GM21723 (cell line): ENCODE data around the gene TEKT5.
"Not testable (repeated sequence)": the region's sequence is repeated elsewhere in the genome, so short reads cannot be mapped to it uniquely, and the experiment has no call there.

Source experiments
- ATAC-seq: cut with Tn5 transposase; IDR thresholded peaks from one replicate; pipeline ENCODE4 v1.9.1; 2021; ENCODE audit warnings: mild to moderate bottlenecking, moderate library complexity; ENCODE audit not compliant: unreplicated experiment

The TEKT5 gene

GRCh38 chr16:10694830-10695229, at the start of gene TEKT5:
TSS of gene TEKT5 (minus strand) at chr16:10694930. CDS start at chr16:10694873, 57 bp downstream.
- no peak for ATAC-seq

DNA sequence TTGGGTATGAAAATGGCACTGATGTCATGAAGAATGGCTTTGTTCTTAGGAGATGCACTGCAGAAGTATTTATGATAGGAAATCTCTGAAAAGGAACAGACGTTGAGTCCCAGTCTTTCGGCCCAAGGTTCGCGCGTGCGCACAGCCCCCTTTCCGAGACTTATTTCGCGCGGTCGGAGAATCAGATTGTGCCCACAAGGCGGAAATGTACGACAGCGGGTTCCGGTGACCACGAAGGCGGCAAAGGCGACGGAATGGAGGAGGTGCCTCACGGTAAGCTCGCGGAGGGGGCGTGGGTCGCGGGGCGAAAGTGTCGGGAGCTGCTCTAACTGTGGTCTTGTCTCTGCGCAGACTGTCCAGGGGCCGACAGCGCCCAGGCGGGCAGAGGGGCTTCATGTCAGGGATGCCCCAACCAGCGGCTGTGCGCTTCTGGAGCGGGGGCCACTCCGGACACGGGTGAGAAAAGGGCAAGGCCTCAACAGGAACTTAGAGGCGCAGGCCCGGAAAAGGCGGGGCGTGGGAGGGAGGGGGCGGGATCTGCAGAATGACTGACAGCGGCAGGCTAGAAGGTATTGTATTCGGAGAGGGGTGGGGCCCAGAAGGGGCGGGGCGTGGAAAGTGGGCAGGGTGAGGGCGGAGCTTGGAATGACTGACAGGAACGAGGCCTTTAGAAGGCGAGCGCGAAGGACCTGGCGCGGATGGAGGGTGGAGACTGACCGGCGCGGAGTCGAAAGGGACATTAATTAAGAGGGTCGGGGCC, 49.1 kb upstream of the TEKT5 start, which contains the start of gene NUBP1:
NUBP1 (plus strand) TSS at position 233 of the 760 bp plus-strand sequence; CDS start at position 255, 22 bp downstream.
- peak; percentile 82 for ATAC-seq

DNA sequence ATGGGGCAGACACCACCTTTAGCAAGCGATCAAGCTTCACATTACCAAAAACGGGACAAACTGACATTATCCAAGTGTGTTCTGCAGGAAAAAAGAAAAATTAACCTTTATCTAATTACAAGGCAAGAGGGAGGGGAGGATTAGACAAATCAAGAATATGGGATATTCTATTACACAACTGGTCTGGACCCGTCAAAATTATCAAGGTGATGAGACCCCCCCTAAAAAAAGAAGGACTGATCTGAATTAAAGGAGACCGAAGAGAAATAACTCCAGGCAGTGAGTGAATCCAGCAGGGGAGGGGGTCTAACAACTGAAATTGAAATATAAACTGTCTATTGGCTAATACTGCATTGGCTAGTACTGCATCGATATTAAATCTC, 48.5 kb upstream of the TEKT5 start:
- no peak for ATAC-seq

DNA sequence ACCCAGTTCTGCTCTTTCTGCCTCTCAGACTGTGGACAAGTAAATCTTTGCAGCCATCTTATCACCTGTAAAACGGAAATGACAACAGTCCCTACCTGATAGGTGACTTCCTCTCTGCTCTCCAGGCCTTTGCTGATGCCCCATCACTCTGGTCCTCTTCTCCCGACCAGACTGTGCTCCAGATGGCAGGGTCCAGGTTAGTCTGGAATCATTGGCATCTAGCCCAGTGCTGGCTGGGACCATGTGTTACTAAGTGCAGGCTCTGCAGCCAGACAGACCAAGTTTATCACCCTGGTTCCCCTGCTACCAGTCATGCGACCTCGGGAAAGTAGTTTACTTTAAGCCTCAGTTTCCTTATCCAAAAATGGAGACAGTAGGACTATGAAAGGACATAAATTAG, 47.1 kb upstream of the TEKT5 start:
- ATAC-seq = no peak

DNA sequence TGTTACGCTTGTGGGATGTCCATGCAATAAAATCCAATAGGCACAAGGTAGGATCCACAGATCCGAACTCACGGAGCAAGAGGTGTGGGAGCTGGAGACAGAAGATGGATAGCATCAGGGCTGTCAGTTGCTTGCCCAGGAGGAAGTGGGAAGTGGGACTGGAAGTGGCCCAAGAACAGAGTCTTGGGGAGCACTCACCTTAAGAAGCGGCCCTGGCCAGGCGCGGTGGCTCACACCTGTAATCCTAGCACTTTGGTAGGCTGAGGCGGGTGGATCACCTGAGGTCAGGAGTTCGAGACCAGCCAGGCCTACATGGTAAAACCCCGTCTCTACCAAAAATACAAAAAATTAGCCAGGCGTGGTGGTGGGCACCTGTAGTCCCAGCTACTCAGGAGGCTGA, 46.5 kb upstream of the TEKT5 start:
- ATAC-seq = not testable (repeated sequence)

GRCh38 chr16:10740845-10741208, 46.1 kb upstream of the TEKT5 start:
- ATAC-seq = no peak

GRCh38 chr16:10740000-10740844, 45.5 kb upstream of the TEKT5 start:
- ATAC-seq = no peak

DNA sequence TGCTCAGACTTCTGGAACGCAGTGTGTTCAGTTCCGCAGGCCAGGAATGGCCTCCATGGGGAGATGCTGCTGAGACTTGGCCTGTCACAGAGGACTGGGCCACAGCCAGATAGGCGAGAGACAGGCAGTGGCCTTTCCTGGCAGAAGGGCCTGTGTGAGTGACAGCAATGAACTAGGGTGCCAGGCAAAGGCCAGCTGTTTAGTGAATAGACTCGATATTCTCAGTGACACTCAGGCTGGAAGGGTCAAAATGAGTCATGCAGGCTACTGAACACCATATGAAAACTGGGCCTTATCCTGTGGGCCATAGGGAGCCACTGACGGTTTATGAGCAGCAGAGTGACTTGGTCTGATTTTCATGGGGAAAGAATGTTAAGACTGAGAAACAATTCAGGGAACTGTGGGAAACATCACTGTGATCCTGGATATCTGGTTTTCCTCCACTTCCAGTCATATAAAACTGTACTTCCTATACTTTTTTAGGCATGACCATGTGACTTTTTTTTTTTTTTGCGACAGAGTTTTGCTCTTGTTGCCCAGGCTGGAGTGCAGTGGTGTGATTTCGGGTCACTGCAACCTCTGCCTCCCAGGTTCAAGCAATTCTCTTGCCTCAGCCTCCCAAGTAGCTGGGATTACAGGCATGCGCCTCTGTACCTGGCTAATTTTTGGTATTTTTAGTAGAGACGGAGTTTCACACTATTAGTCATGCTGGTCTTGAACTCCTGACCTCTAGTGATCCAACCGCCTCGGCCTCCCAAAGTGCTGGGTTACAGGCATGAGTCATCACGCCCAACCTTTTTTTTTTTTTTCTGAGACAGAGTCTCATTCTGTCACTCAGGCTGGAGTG, 43.7 kb upstream of the TEKT5 start:
- ATAC-seq = peak; percentile 71

- ATAC-seq = no peak
Observed at GRCh38 chr16:10737068-10737625, 42.4 kb upstream of the TEKT5 start.

DNA sequence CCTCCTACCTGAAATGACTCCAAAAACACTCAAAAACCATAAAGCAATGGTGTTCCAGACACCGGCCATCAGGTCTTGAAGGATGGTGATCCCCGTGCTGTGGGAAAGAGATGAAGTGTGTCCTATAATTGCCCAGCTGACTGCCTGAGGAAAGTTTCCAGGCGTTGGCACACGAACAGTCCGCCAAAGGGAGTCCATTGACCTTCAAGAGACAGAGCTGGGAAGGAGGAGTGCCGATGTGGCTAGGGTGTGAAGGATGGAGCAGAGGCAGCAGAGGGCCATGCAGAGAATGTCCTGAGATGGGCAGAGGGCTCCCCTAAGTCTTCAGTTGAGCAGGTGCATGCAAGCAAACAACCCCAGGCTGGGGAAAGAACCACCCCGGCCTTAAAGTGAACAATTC, 37.1 kb upstream of the TEKT5 start:
- no peak for ATAC-seq

- no peak for ATAC-seq
Observed at GRCh38 chr16:10729104-10730048, 34.6 kb upstream of the TEKT5 start.

DNA sequence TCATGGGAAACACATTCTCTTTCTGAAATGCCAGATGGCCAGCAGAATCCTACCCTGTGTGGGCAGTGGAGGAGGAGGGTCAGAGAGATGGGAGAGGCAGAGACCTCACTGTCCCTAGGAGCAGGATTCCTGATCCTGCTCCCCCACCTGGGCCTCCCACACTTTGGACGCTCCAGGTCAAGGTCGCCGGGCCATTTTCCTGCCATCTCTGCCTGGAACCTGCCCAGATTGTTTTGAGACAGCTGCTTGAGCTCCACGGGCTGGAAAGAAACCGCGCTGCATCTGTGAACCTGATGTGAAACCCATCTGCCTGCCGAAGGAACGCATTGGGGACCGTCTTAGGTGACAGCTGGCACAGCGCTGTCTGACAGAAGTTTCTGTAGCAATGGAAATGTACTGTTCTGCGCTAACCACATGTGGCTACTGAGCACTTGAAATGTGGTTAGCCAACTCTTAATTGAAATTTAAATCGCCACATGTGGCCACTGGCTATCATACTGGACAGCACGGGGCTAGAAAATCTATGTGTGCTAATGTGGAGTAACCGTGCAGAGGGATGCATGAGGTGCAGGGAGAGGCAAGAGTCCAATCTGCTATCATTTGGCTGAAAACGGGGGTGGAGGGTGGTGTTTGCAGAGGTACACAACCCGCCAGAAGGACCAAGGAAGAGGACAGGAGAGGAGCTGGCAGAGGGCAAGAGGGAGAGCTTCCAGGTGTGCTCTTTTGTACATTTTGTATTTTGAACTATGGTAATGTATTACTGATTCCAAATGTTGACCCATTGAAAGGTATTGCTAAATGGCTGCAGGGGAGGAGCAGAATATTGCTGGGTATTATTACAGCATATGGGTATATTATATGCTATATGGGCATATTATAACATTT, 33.5 kb upstream of the TEKT5 start:
- no peak for ATAC-seq

GRCh38 chr16:10708969-10709368, 14.2 kb upstream of the TEKT5 start:
- ATAC-seq = no peak

DNA sequence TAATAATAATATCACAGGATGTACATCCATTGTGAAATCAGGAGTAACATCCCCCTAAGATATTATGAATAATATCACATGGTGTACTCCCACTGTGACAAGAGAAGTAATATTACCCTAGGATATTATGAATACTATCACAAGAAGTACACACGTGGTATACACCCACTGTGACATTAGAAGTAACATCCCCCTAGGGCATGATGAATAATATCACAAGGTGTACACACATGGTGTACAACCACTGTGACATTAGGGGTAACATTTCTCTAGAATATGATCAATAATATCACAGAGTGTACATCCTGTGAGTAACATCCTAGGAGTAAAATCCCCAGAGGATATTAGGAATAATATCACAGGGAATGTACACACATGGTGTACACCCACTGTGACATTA, 5.0 kb upstream of the TEKT5 start:
- no peak for ATAC-seq

- no peak for ATAC-seq
Observed at GRCh38 chr16:10694306-10694705, 424 bp downstream of the TEKT5 start.

GRCh38 chr16:10693889-10694288, 841 bp downstream of the TEKT5 start:
- no peak for ATAC-seq

DNA sequence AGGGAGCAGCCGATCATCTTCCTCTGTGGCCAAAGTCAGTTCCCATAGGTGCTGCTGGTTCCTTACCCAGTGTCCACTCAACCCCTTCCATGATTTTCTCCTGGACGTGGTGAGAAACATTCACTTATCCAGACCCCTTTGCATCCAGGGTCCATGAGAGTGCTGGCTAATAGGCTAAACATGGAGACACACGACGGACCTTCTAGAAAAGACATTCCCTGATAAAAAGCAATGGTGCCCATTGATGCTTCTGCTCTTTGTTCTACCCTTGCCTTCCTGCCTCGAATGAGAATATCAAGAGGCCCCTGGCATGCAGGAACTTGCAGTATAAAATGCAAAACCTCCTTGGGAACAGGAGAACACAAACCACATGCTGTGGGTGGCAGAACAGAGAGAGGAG, 2.3 kb downstream of the TEKT5 start:
- ATAC-seq = no peak

- ATAC-seq = no peak
Observed at GRCh38 chr16:10688726-10689125, 6.0 kb downstream of the TEKT5 start.

- ATAC-seq = no peak
Observed at GRCh38 chr16:10688291-10688690, 6.4 kb downstream of the TEKT5 start.
